Lower lobe of right lung (tissue), 2 donors: ENCODE measurements around the gene EML2. TPM values are rescaled to one million over a fixed set of nuclear protein-coding genes. Genes with fewer than 3 reads are reported as not detected.

ENCODE experiments used
- ATAC-seq, 2 donors: fragments of 200-7000 bp; cut with Tn5 transposase; one replicate each; pipeline ENCODE4 v1.9.1; 2020 to 2022; ENCODE audit warnings: mild to moderate bottlenecking in 2 of 2, moderate library complexity in 2 of 2
- DNase-seq: peaks from one replicate; pipeline ENCODE4 v3.0.0-alpha.2; 2020
- H3K27ac ChIP-seq: fragments of 200-600 bp; one replicate; pipeline ENCODE4 v1.8.0; 2022
- H3K27me3 ChIP-seq: fragments of 200-600 bp; one replicate; pipeline ENCODE4 v1.8.0; 2022; ENCODE audit warnings: low read depth
- H3K36me3 ChIP-seq: fragments of 200-600 bp; one replicate; pipeline ENCODE4 v1.8.0; 2022; ENCODE audit warnings: mild to moderate bottlenecking
- H3K4me1 ChIP-seq: fragments of 200-600 bp; one replicate; pipeline ENCODE4 v1.8.0; 2022
- H3K4me3 ChIP-seq: fragments of 200-600 bp; one replicate; pipeline ENCODE4 v1.8.0; 2022; ENCODE audit warnings: mild to moderate bottlenecking
- H3K9me3 ChIP-seq: fragments of 200-600 bp; one replicate; pipeline ENCODE4 v1.8.0; 2022
- intact Hi-C: fragments of 100-400 bp; cut with DNase I; formaldehyde crosslinking; loops from one replicate; pipeline ENCODE4 v1.11.0; 2022
- total RNA-seq: library from RNA; stranded (reverse); fragmentation: NEBNext Ultra II Directional; extraction: Animal tissue kit (Norgen Biotek cat#: 25700); gene quantifications from one replicate; pipeline ENCODE4 v1.2.1, GENCODE V29; 2021
- TF ChIP-seq, protein P1 (sequence below): fragments of 200-600 bp; IDR thresholded peaks from one replicate; pipeline ENCODE4 v1.8.0; 2022; ENCODE audit warnings: antibody characterized with exemption, mild to moderate bottlenecking
- donor health status: DM: no; HTN: yes; CAD: no; lungs with severe emphysema.

The EML2 gene
- total RNA-seq, 1 donor from 2014 or later: 51.4 TPM

DNA sequence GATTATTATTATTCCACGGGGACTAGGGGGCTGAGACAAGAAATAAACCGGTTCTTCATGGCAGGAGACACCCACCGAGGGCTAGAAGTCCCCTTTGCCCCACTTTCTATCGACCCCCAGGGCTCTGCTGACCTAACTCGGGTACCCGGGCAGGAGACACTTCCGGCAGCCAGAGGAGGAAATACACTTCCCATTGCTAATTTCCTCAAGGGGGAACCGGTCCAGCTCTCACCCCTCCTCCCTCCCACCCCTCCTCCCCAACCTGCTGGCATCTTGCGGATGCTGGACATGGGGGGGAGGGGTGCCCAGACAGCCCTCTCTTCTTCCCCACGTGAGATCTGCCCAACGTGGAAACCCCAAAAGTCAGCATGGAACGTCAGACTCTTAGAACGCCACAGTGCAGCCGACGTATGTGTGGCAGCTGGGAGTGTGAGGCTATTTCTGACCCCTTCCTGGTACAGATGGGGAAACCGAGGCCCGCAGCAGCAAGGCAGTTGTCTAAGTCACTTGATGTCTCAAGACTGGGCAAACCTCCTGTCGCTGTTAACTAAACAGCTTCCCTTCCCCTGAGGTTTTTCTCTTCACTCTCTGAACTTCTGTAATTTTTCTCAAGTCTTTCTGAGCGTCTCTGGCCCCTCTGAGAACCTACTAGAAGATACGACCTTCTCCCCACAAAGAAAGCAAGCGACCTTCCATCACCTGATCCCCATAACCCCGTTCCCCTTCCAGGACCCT lies 40.8 kb downstream of the EML2 start:
- DNase-seq: no peak
- peak overlapping the region; percentile 39 for H3K4me3 ChIP-seq
- H3K27me3 ChIP-seq: peaks cover 58% of the 10 kb centered on the region
- peaks cover 41% of the 10 kb centered on the region for H3K4me1 ChIP-seq
- intact Hi-C loops: no loop called here
- H3K36me3 ChIP-seq: no peaks in the 10 kb centered on the region
- no peaks in the 10 kb centered on the region for H3K9me3 ChIP-seq
- ATAC-seq: peak in 1 of 2 donors; percentile 17
- H3K27ac ChIP-seq: peak overlapping the region; percentile 41
- TF ChIP-seq, protein P1, sequence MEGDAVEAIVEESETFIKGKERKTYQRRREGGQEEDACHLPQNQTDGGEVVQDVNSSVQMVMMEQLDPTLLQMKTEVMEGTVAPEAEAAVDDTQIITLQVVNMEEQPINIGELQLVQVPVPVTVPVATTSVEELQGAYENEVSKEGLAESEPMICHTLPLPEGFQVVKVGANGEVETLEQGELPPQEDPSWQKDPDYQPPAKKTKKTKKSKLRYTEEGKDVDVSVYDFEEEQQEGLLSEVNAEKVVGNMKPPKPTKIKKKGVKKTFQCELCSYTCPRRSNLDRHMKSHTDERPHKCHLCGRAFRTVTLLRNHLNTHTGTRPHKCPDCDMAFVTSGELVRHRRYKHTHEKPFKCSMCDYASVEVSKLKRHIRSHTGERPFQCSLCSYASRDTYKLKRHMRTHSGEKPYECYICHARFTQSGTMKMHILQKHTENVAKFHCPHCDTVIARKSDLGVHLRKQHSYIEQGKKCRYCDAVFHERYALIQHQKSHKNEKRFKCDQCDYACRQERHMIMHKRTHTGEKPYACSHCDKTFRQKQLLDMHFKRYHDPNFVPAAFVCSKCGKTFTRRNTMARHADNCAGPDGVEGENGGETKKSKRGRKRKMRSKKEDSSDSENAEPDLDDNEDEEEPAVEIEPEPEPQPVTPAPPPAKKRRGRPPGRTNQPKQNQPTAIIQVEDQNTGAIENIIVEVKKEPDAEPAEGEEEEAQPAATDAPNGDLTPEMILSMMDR: no peak

DNA sequence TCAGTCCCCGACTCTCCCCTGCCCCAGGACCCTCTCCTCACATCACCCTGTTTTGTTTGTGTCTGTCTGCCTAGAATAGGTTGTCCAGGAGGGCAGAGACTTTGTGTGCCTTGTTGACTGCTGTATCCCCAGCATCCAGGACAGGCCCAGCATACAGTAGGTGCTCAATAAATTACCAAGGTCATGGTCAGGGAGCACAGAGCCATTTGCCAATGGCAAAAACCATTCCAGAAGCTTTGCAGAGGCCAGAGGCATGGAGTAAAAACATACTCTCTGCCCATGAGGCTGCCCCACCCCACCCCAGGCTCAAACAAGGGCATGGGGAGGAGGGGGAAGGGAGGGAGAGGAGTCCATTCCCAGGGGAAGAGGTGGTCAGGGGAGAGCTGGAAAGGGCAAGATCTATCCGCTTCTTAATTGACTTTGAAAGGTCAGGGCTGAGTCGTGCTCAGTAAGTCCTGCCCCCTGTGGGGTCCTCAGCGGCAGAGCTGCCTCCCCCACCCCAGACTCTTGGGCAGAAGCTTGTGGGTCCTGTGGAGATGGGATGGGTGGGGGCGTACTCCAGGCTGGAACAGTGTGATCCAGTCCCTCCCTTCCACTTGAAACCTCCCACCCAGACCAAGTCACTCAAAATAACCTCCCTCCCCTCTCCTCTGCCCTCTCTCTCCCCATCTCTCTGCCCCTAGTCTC lies 41.6 kb downstream of the EML2 start:
- peak overlapping the region; percentile 39 for H3K4me3 ChIP-seq
- ATAC-seq: peak in 1 of 2 donors; percentile 4
- peaks cover 51% of the 10 kb centered on the region for H3K27me3 ChIP-seq
- H3K36me3 ChIP-seq: no peaks in the 10 kb centered on the region
- TF ChIP-seq, protein P1: no peak
- no peaks in the 10 kb centered on the region for H3K9me3 ChIP-seq
- H3K4me1 ChIP-seq: peaks cover 41% of the 10 kb centered on the region
- peak overlapping the region; percentile 41 for H3K27ac ChIP-seq
- intact Hi-C loops: no loop called here
- no peak for DNase-seq

DNA sequence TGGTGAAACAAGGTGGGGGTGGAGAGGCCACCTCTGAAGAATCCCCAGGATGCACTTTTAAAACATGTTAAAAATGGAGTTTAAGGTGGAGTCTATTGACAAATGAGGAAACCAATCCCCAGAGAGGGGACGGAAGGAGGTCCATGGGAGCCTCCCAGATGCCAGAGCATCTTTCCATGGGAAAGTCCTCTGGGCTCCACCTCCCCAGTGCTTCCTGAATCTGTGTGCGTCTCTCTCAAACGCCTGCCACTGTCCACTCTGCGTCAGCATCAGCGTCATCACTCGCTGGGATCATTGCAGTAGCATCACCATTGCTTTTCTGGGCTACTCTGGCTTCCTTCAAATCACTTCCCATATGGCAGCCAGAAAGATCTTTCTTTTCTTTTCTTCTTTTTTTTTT lies 43.4 kb downstream of the EML2 start:
- DNase-seq (no peak), ATAC-seq (no peak)
- intact Hi-C loops: no loop called here
- Histone ChIP-seq H3K27ac (no peak overlapping the region), H3K4me3 (no peak overlapping the region), H3K4me1 (peaks cover 33% of the 10 kb centered on the region), H3K27me3 (peaks cover 48% of the 10 kb centered on the region), H3K36me3 (peaks cover under 1% of the 10 kb centered on the region), H3K9me3 (no peaks in the 10 kb centered on the region)
- TF ChIP-seq, protein P1: no peak

DNA sequence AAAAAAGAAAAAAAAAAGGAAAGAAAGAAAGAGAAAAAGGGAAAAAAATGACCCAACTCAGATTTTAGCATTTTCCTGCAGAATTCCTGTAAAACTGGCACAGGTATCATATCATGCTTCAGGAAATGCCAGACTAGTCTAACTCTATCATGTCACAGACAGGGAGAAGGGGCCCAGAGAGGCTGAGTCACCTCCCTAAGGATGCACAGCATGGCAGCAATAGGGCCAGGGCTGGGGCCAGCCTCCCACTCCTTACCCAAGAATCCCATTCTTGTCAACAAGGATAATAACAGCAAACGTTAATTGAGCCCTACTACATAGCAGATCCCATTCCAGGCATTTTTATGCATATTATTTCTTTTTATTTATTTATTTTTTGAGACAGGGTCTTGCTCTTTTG lies 45.7 kb downstream of the EML2 start:
- DNase-seq (no peak), ATAC-seq (no peak)
- intact Hi-C loops: no loop called here
- no peak overlapping the region for H3K4me3 ChIP-seq
- no peaks in the 10 kb centered on the region for H3K9me3 ChIP-seq
- no peak overlapping the region for H3K27ac ChIP-seq
- peaks cover 15% of the 10 kb centered on the region for H3K4me1 ChIP-seq
- TF ChIP-seq, protein P1: no peak
- peaks cover 32% of the 10 kb centered on the region for H3K27me3 ChIP-seq
- H3K36me3 ChIP-seq: peaks cover 4% of the 10 kb centered on the region

DNA sequence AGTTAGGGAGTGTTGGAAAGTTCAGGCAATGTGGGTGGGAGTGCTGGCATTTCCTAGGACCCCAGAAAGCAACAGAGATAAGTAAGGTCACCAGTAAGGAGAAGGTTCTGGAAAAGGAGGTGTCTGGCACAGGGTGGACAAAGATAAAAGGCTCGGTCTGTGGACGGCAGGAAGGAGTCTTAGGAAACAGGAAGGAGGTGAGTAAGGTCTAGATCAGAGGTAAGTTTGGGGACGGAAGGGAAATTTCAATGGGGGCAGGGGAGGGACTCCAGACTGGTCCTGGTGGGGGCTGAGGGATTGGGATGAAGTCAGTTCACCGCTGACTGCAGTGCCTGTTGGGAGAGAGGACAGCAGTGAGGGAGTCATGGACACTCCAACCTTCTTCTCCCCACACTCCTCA lies 46.8 kb downstream of the EML2 start:
- TF ChIP-seq, protein P1: no peak
- intact Hi-C loops: no loop called here
- ATAC-seq (no peak), DNase-seq (no peak)
- H3K27ac ChIP-seq: no peak overlapping the region
- no peak overlapping the region for H3K4me3 ChIP-seq
- H3K9me3 ChIP-seq: no peaks in the 10 kb centered on the region
- peaks cover 4% of the 10 kb centered on the region for H3K4me1 ChIP-seq
- H3K36me3 ChIP-seq: peaks cover 4% of the 10 kb centered on the region
- peaks cover 22% of the 10 kb centered on the region for H3K27me3 ChIP-seq
